ENCODE data around the gene NUDC. TPM values are rescaled to one million over a fixed set of nuclear protein-coding genes. Genes with fewer than 3 reads are reported as not detected.

The NUDC gene
- total and polyA plus RNA-seq, 2 donors from 2014 or later, result 61.5 to 112 TPM

- no peak overlapping the region for H3K4me3 ChIP-seq (ENCODE audit: low read length in 3 of 3)
- no peak overlapping the region for H3K27ac ChIP-seq (ENCODE audit: low read depth in 2 of 2, low read length in 2 of 2)
- DNase-seq, result peak in 2 of 5 donors; percentile 2 to 37
- no peaks in the 10 kb centered on the region for H3K27me3 ChIP-seq (ENCODE audit: control insufficient read depth, insufficient read depth, low read length)
- no peak overlapping the region for H3K9ac ChIP-seq (ENCODE audit: low read length in 3 of 3)
- peaks cover 3 to 14% (median 8%) of the 10 kb centered on the region in 3 donors for H3K4me1 ChIP-seq (ENCODE audit: control insufficient read depth in 2 of 3, insufficient read depth in 2 of 3, low read depth in 1 of 3, low read length in 3 of 3)
- FAIRE-seq, result no peak
- intact Hi-C loops (cut with DNase I), result loop anchor here (10.0 kb wide), 1 partner anchor 82 kb away; no protein-coding TSS in a partner anchor
- peaks cover 13 to 51% (median 37%) of the 10 kb centered on the region in 3 donors for H3K36me3 ChIP-seq (ENCODE audit: control insufficient read depth in 2 of 3, insufficient read depth in 3 of 3, low read length in 3 of 3)
- no peaks in the 10 kb centered on the region for H3K9me3 ChIP-seq (ENCODE audit: control insufficient read depth in 2 of 3, insufficient read depth in 1 of 3, low read length in 3 of 3)
- peak; percentile 31 for TF ChIP-seq CTCF (IDR thresholded peaks at IDR 0.05; ENCODE audit: borderline replicate concordance, extremely low read depth, insufficient read depth)
These were observed 34.4 kb upstream of the NUDC start for GRCh38 chr1:26887125-26887524.

GRCh38 chr1:26888231-26888630 is 33.3 kb upstream of the NUDC start:
- intact Hi-C loops (cut with DNase I), result loop anchor here (10.0 kb wide), 1 partner anchor 83 kb away; no protein-coding TSS in a partner anchor
- Histone ChIP-seq H3K4me1 (ENCODE audit: control insufficient read depth in 2 of 3, insufficient read depth in 2 of 3, low read depth in 1 of 3, low read length in 3 of 3) (peaks cover 3 to 14% (median 8%) of the 10 kb centered on the region in 3 donors), H3K4me3 (ENCODE audit: low read length in 3 of 3) (no peak overlapping the region), H3K27ac (ENCODE audit: low read depth in 2 of 2, low read length in 2 of 2) (no peak overlapping the region), H3K36me3 (ENCODE audit: control insufficient read depth in 2 of 3, insufficient read depth in 3 of 3, low read length in 3 of 3) (peaks cover 13 to 48% (median 33%) of the 10 kb centered on the region in 3 donors), H3K9ac (ENCODE audit: low read length in 3 of 3) (no peak overlapping the region), H3K27me3 (ENCODE audit: control insufficient read depth, insufficient read depth, low read length) (no peaks in the 10 kb centered on the region), H3K9me3 (ENCODE audit: control insufficient read depth in 2 of 3, insufficient read depth in 1 of 3, low read length in 3 of 3) (no peaks in the 10 kb centered on the region)
- no peak for TF ChIP-seq CTCF (IDR thresholded peaks at IDR 0.05; ENCODE audit: borderline replicate concordance, extremely low read depth, insufficient read depth)
- DNase-seq (no peak), FAIRE-seq (no peak)

- Histone ChIP-seq H3K4me3 (ENCODE audit: low read length in 3 of 3) (peak within 1 kb of the TSS; percentile 68 to 92 (median 74)), H3K9me3 (ENCODE audit: control insufficient read depth in 2 of 3, insufficient read depth in 1 of 3, low read length in 3 of 3) (no peaks in the 10 kb centered on the region), H3K27ac (ENCODE audit: low read depth in 2 of 2, low read length in 2 of 2) (peak within 1 kb of the TSS; percentile 83 to 94), H3K36me3 (ENCODE audit: control insufficient read depth in 2 of 3, insufficient read depth in 3 of 3, low read length in 3 of 3) (peaks cover 11 to 47% (median 28%) of the 10 kb centered on the region in 3 donors), H3K4me1 (ENCODE audit: control insufficient read depth in 2 of 3, insufficient read depth in 2 of 3, low read depth in 1 of 3, low read length in 3 of 3) (peaks cover 3 to 14% (median 8%) of the 10 kb centered on the region in 3 donors), H3K27me3 (ENCODE audit: control insufficient read depth, insufficient read depth, low read length) (no peaks in the 10 kb centered on the region), H3K9ac (ENCODE audit: low read length in 3 of 3) (peak within 1 kb of the TSS; percentile 61 to 98 (median 95))
- no peak for TF ChIP-seq CTCF (IDR thresholded peaks at IDR 0.05; ENCODE audit: borderline replicate concordance, extremely low read depth, insufficient read depth)
- FAIRE-seq, result no peak
- DNase-seq, result peak; percentile 80 to 95 (median 87)
- intact Hi-C loops (cut with DNase I), result loop anchor here (10.0 kb wide), 1 partner anchor 85 kb away; no protein-coding TSS in a partner anchor
These were observed 31.7 kb upstream of the NUDC start, which contains the start of gene GPN2 for GRCh38 chr1:26889551-26890466. Gene GPN2, minus strand, starts transcription at chr1:26890283. Its CDS starts 187 bp downstream, at chr1:26890096.

Measured in kidney (tissue), 14 donors.